ENCODE measurements around the gene TMEM60.

TMEM60 gene

GRCh38 chr7:77746164-77746823 lies 51.9 kb downstream of the TMEM60 start:
- no peak overlapping the region for H3K4me3 Mint-ChIP-seq
- no peak overlapping the region for H3K27ac Mint-ChIP-seq
- no peaks in the 10 kb centered on the region for H3K4me1 Mint-ChIP-seq
- H3K27me3 Mint-ChIP-seq (ENCODE audit: low read depth), result no peaks in the 10 kb centered on the region
- no peaks in the 10 kb centered on the region for H3K9me3 Mint-ChIP-seq
- H3K36me3 Mint-ChIP-seq (ENCODE audit: low read depth), result peaks cover 62% of the 10 kb centered on the region
- no peak for TF ChIP-seq CTCF (IDR thresholded peaks at IDR 0.05; ENCODE audit: unreplicated experiment in 3 of 3)

- no peak for TF ChIP-seq CTCF (IDR thresholded peaks at IDR 0.05; ENCODE audit: unreplicated experiment in 3 of 3)
- peaks cover 58% of the 10 kb centered on the region for H3K36me3 Mint-ChIP-seq (ENCODE audit: low read depth)
- no peak overlapping the region for H3K27ac Mint-ChIP-seq
- no peaks in the 10 kb centered on the region for H3K4me1 Mint-ChIP-seq
- no peaks in the 10 kb centered on the region for H3K9me3 Mint-ChIP-seq
- H3K4me3 Mint-ChIP-seq, result no peak overlapping the region
- H3K27me3 Mint-ChIP-seq (ENCODE audit: low read depth), result no peaks in the 10 kb centered on the region
These were observed 52.5 kb downstream of the TMEM60 start for GRCh38 chr7:77745746-77746145.

Data from nephron (organoid).